Suprapubic skin (tissue), 4 donors: ENCODE results near the gene ABHD17A. TPM values are rescaled to one million over a fixed set of nuclear protein-coding genes. Genes with fewer than 3 reads are reported as not detected.
A peak's percentile ranks its signal among the peaks of the same experiment; 100 is the strongest.
"Not testable (repeated sequence)": the region's sequence is repeated elsewhere in the genome, so short reads cannot be mapped to it uniquely, and the experiment has no call there.

ENCODE experiments used
- DNase-seq, 2 donors: peaks; one replicate each; pipeline ENCODE4 v3.0.0-alpha.2; 2019; ENCODE audit warnings: low spot score in 2 of 2
- H3K27ac ChIP-seq: fragments of 200-600 bp; sonication (generic); one replicate; pipeline ENCODE4 v1.5.1; 2019
- H3K27me3 ChIP-seq: fragments of 200-600 bp; sonication (generic); one replicate; pipeline ENCODE4 v1.5.1; 2019
- H3K36me3 ChIP-seq: fragments of 200-600 bp; sonication (generic); one replicate; pipeline ENCODE4 v1.5.1; 2019
- H3K4me1 ChIP-seq: fragments of 200-600 bp; sonication (generic); one replicate; pipeline ENCODE4 v1.5.1; 2019
- H3K4me3 ChIP-seq: fragments of 200-600 bp; sonication (generic); one replicate; pipeline ENCODE4 v1.5.1; 2019; ENCODE audit warnings: mild to moderate bottlenecking
- H3K9me3 ChIP-seq: fragments of 200-600 bp; sonication (generic); one replicate; pipeline ENCODE4 v1.5.1; 2019
- CTCF ChIP-seq, 2 donors: fragments of 200-600 bp in 1 of 2; fragments of 450-650 bp in 1 of 2; sonication (generic) in 1 of 2; IDR thresholded peaks; one replicate each; pipeline ENCODE4 v1.5.1; 2016 to 2019; ENCODE audit warnings: antibody characterized with exemption in 2 of 2, mild to moderate bottlenecking in 1 of 2, moderate library complexity in 1 of 2
- EP300 ChIP-seq: sonication (generic); formaldehyde crosslinking; IDR thresholded peaks from one replicate; pipeline ENCODE4 v1.6.1; 2017; ENCODE audit warnings: antibody characterized with exemption
- POLR2A ChIP-seq, 2 donors: fragments of 450-650 bp; IDR thresholded peaks; one replicate each; pipeline ENCODE4 v1.6.1; 2017; ENCODE audit warnings: antibody characterized with exemption in 2 of 2, mild to moderate bottlenecking in 2 of 2, moderate library complexity in 2 of 2
- POLR2AphosphoS5 ChIP-seq, 3 donors: sonication (generic); formaldehyde crosslinking; IDR thresholded peaks; one replicate each; pipeline ENCODE4 v1.6.1; 2017; ENCODE audit warnings: antibody characterized with exemption in 3 of 3
- WGBS: methylation state at CpG from one replicate; pipeline ENCODE4 v1.1.5; 2018; 5-methylcytosine and 5-hydroxymethylcytosine counted together
- total RNA-seq, 4 donors: library from RNA; depleted of rRNA; stranded (reverse); fragments of >200 nt; gene quantifications; one replicate each; pipeline ENCODE4 v1.1.0, GENCODE V29; 2016

ABHD17A gene
- 100 to 1,000 TPM in 3 of 4 donors, 10 to 100 TPM in 1; 82.3 to 120 (median 110) TPM for total RNA-seq

- H3K9me3 ChIP-seq, H3K27me3 ChIP-seq, H3K36me3 ChIP-seq: not testable (repeated sequence)
- TF ChIP-seq POLR2A (IDR thresholded peaks at IDR 0.05) = peak in 1 of 2 donors; percentile 56
- peak in 1 of 3 donors; percentile 37 for TF ChIP-seq POLR2AphosphoS5 (IDR thresholded peaks at IDR 0.05)
- peak; percentile 96 to 97 for DNase-seq
- peak within 1 kb of the TSS; percentile 89 for H3K27ac ChIP-seq
- peaks cover 42% of the 10 kb centered on the region for H3K4me1 ChIP-seq
- peak within 1 kb of the TSS; percentile 98 for H3K4me3 ChIP-seq
- WGBS = 27% methylated on average over 35 of the region's 46 CpGs
Observed at GRCh38 chr19:1885398-1886119, at the start of gene ABHD17A. Gene ABHD17A, minus strand, starts transcription at chr19:1885496. Its CDS starts 3,930 bp downstream, at chr19:1881566.

DNA sequence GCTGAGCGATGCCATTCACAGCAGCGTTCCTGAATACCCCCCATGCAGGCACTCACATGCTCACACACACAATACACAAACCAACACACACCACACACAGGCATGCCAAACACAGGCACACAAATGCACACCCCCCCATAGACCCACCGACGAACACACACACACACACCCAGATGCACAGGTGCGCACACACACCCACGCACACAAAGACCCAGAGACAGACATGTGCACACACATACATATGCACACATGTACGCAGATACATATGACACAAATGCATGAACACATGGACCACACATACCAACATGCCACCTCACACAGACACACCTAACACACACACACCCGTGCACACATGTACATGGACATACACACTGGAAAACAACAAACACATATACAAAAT lies 48.6 kb upstream of the ABHD17A start:
- TF ChIP-seq EP300 = no peak
- no peak for TF ChIP-seq CTCF (IDR thresholded peaks at IDR 0.05)
- TF ChIP-seq POLR2AphosphoS5 (IDR thresholded peaks at IDR 0.05) = no peak
- TF ChIP-seq POLR2A (IDR thresholded peaks at IDR 0.05) = no peak
- H3K27me3 ChIP-seq = no peaks in the 10 kb centered on the region
- WGBS = 85% methylated on average over 4 of the region's 8 CpGs
- no peak overlapping the region for H3K27ac ChIP-seq
- H3K4me3 ChIP-seq = no peak overlapping the region
- DNase-seq = no peak
- no peaks in the 10 kb centered on the region for H3K9me3 ChIP-seq
- peaks cover 13% of the 10 kb centered on the region for H3K4me1 ChIP-seq
- H3K36me3 ChIP-seq = no peaks in the 10 kb centered on the region

GRCh38 chr19:1933244-1933643 lies 47.9 kb upstream of the ABHD17A start:
- no peak for DNase-seq
- Histone ChIP-seq H3K27ac (no peak overlapping the region), H3K9me3 (no peaks in the 10 kb centered on the region), H3K27me3 (no peaks in the 10 kb centered on the region), H3K4me3 (no peak overlapping the region), H3K36me3 (no peaks in the 10 kb centered on the region), H3K4me1 (peaks cover 15% of the 10 kb centered on the region)
- WGBS = 54% methylated on average over 5 of the region's 7 CpGs
- TF ChIP-seq POLR2AphosphoS5 (IDR thresholded peaks at IDR 0.05) (no peak), EP300 (no peak), CTCF (IDR thresholded peaks at IDR 0.05) (no peak), POLR2A (IDR thresholded peaks at IDR 0.05) (no peak)

GRCh38 chr19:1932395-1932794 lies 47.1 kb upstream of the ABHD17A start:
- no peak for TF ChIP-seq POLR2A (IDR thresholded peaks at IDR 0.05)
- no peak for TF ChIP-seq POLR2AphosphoS5 (IDR thresholded peaks at IDR 0.05)
- no peak for DNase-seq
- Histone ChIP-seq H3K9me3 (no peaks in the 10 kb centered on the region), H3K4me3 (no peak overlapping the region), H3K4me1 (peaks cover 15% of the 10 kb centered on the region), H3K27me3 (no peaks in the 10 kb centered on the region), H3K36me3 (no peaks in the 10 kb centered on the region), H3K27ac (no peak overlapping the region)
- 93% methylated on average over 8 of the region's 8 CpGs for WGBS

- no peak for DNase-seq
- Histone ChIP-seq H3K9me3 (no peaks in the 10 kb centered on the region), H3K4me1 (peaks cover 15% of the 10 kb centered on the region), H3K4me3 (no peak overlapping the region), H3K27ac (no peak overlapping the region), H3K27me3 (no peaks in the 10 kb centered on the region), H3K36me3 (no peaks in the 10 kb centered on the region)
- WGBS = 82% methylated on average over 1 of the region's 1 CpG
- no peak for TF ChIP-seq POLR2A (IDR thresholded peaks at IDR 0.05)
- no peak for TF ChIP-seq EP300
- TF ChIP-seq CTCF (IDR thresholded peaks at IDR 0.05) = no peak
- TF ChIP-seq POLR2AphosphoS5 (IDR thresholded peaks at IDR 0.05) = no peak
Observed at GRCh38 chr19:1931445-1931844, 46.1 kb upstream of the ABHD17A start.

- Histone ChIP-seq H3K4me3 (peak overlapping the region; percentile 40), H3K27ac (no peak overlapping the region)
- WGBS = 16% methylated on average over 27 of the region's 42 CpGs
Observed at GRCh38 chr19:1929021-1929742, 43.9 kb upstream of the ABHD17A start.

More at GRCh38 chr19:1929021-1929742, 43.9 kb upstream of the ABHD17A start:
- no peak for DNase-seq
- no peaks in the 10 kb centered on the region for H3K27me3 ChIP-seq
- H3K4me1 ChIP-seq = peaks cover 15% of the 10 kb centered on the region
- H3K9me3 ChIP-seq = no peaks in the 10 kb centered on the region
- peak in 1 of 3 donors; percentile 14 for TF ChIP-seq POLR2AphosphoS5 (IDR thresholded peaks at IDR 0.05)
- peak; percentile 84 to 92 for TF ChIP-seq CTCF (IDR thresholded peaks at IDR 0.05)
- TF ChIP-seq POLR2A (IDR thresholded peaks at IDR 0.05) = no peak
- TF ChIP-seq EP300 = no peak
- H3K36me3 ChIP-seq = peaks cover 17% of the 10 kb centered on the region
